Measurements from ENCODE around the gene CADM2.

GRCh38 chr3:85935171-85935570, 976.4 kb downstream of the CADM2 start:
- TF ChIP-seq CTCF (IDR thresholded peaks at IDR 0.05; ENCODE audit: low read length): no peak
- TF ChIP-seq EZH2 (IDR thresholded peaks at IDR 0.05; ENCODE audit: borderline replicate concordance, low read length): no peak
